NCI-H146 treated with DMSO at 0.1 percent for 48 hours (cell line): ENCODE measurements around the gene EYA4.

ENCODE experiments used
- DNase-seq: peaks from one replicate; lab custom pipeline; 2025; ENCODE audit not compliant: unreplicated experiment; lab: John Stamatoyannopoulos, UW

EYA4 gene

GRCh38 chr6:133435065-133435728, 194.0 kb downstream of the EYA4 start:
- no peak for DNase-seq

GRCh38 chr6:133436652-133437051, 195.5 kb downstream of the EYA4 start:
- DNase-seq = no peak

DNA sequence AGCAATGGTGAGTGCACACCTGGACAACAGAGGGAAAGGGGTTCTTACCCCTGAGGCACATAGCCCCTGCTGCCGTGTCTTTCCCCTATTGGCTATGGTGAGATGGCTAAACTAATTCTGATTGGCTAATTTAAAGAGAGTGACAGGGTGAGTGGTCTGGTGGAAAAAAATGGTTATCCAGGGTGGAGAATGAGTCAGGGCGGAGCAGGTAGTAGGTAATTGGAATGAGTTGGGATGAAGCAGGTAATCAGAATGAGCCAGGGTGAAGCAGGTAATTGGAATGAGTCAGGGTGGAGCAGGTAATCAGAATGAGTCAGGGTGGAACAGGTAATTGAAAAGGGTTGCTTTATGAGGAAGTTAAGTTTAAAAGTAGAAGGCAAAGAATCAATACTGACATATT, 200.3 kb downstream of the EYA4 start:
- no peak for DNase-seq

DNA sequence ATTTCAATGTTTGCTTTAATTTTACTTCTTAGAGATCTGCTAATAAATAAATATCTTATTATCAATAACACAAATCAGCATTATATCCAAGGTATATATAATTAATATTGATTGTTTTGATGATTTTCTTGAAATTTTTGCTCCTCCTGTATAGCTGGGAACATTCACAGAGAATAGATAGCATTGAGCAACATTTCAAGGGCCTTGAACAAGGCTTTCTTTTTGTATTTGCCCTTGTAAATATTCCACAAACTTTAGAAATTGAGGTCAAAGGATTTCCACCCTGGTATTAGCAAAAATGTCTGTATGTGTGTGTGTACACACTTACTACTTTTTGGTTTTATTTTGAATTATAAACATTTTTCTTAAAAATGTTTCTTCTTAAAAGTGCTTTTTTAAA, 205.6 kb downstream of the EYA4 start:
- DNase-seq = no peak

GRCh38 chr6:133447924-133448323, 206.8 kb downstream of the EYA4 start:
- DNase-seq = no peak

GRCh38 chr6:133456439-133456838, 215.3 kb downstream of the EYA4 start:
- no peak for DNase-seq

DNA sequence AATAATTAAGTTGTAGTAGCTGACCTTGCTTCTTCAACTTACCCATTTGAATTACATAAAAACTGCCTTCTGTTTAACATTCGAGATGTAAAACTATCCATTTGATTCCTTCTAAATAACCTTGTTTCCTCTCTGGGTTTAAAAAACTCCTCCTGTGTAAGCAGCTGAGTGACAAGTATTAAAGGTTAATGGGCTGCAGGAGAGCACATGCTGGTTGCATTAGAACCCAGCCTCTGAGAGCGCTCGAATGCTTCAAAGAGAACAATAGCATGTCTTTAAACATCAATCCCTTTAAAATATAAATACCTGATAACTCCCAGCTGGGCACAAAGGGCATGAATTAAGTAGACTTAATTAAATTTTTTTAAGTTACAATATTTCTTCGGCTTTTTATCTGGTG, 215.8 kb downstream of the EYA4 start:
- DNase-seq = no peak

- no peak for DNase-seq
Measured at GRCh38 chr6:133460101-133460500, 218.9 kb downstream of the EYA4 start.

- no peak for DNase-seq
Measured at GRCh38 chr6:133463790-133464189, 222.6 kb downstream of the EYA4 start.

DNA sequence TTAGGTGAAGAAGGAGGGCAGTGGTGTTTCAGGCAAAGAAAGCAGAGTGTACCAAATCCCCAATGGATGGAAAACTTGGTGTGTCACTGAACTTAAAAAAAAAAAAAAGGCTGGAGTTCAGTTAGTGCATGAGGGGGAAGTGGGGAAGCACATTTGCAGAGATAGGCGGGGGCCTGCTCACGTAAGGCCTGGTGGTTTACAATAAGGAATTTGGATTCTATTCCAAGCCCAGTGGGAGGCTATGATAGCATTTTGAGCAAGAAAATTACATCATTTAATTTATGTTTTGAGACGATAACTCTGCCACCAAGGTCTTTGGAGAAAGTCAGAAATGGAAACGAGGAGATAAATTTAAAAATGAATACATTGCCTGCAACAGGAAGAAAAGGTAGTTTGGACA, 225.5 kb downstream of the EYA4 start:
- DNase-seq = no peak

DNA sequence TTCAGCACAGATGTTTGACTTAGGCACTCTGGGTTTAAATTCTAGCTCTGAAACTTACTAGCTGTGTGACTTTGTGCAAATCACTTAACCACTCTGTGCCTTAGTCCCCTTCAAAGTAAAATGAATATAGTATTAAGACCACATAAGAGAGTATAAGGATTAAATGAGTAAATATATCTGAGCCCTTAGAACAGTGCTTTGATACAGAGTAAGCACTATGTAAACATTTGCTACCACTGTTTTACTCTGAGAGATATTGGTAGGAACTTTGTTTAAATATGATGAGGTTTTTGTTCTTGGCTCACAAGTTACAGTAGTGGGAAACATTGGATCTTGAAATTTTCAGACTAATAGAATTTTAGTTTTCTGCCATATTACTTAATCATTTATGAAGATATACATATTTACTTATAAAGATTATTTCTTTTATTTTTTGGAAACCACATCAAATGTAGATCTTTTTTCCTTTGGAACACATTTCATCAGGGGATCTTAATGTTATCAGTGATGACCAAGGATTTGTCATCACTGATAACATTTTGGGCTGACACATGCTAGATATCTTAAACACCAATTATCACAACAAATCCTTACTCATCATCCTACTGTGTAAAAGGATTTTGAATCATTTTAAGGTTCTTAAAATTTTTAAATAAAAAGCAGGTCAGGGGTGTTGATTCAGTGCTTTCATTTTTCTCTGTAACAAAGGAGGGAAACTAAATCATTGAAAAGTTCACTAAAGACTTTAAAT, 226.2 kb downstream of the EYA4 start:
- DNase-seq = no peak

DNA sequence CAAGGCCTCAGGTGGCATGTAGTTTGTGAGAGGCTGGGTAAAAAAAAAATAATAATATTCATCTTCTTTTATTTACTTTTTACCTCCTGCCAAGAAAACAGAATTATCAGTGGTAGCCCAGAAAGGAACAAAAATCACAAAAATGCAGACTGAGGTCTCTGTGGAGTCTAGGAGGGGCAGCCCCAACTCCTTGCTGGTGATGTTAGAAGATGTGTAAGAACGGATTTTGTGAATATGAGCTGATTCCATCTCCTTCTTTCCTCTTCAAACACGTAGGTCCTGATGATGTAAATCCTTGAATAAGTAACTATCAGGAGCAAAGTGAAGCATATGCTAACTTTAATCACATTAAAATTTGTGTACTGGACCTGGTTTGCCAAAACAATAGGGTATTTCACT, 226.8 kb downstream of the EYA4 start:
- DNase-seq = no peak

- no peak for DNase-seq
Measured at GRCh38 chr6:133468591-133468990, 227.4 kb downstream of the EYA4 start.

DNA sequence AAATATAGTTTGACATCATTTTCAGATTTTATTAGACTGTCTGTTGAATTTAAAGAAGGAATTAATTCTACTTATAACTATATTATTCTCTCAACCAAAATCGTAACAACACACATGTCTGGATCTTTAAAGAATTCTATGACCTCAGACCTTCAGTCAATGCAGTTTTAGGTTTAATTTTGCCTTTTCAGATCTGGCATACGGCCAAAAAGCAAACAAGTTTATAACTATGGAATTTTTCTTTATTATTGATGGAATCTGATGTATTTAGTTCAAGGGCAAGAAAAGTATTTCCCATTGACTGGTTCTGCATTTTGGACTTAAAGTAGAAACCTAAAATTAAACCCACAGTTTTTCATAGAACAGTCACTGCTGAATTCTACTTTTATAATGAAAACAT, 233.4 kb downstream of the EYA4 start:
- no peak for DNase-seq

GRCh38 chr6:133478673-133479072, 237.5 kb downstream of the EYA4 start:
- no peak for DNase-seq

GRCh38 chr6:133487174-133487573, 246.0 kb downstream of the EYA4 start:
- DNase-seq = no peak

GRCh38 chr6:133495205-133495903, 254.2 kb downstream of the EYA4 start:
- DNase-seq = no peak

- DNase-seq = no peak
Measured at GRCh38 chr6:133499662-133500061, 258.5 kb downstream of the EYA4 start.

- DNase-seq = no peak
Measured at GRCh38 chr6:133501675-133502270, 260.6 kb downstream of the EYA4 start.

DNA sequence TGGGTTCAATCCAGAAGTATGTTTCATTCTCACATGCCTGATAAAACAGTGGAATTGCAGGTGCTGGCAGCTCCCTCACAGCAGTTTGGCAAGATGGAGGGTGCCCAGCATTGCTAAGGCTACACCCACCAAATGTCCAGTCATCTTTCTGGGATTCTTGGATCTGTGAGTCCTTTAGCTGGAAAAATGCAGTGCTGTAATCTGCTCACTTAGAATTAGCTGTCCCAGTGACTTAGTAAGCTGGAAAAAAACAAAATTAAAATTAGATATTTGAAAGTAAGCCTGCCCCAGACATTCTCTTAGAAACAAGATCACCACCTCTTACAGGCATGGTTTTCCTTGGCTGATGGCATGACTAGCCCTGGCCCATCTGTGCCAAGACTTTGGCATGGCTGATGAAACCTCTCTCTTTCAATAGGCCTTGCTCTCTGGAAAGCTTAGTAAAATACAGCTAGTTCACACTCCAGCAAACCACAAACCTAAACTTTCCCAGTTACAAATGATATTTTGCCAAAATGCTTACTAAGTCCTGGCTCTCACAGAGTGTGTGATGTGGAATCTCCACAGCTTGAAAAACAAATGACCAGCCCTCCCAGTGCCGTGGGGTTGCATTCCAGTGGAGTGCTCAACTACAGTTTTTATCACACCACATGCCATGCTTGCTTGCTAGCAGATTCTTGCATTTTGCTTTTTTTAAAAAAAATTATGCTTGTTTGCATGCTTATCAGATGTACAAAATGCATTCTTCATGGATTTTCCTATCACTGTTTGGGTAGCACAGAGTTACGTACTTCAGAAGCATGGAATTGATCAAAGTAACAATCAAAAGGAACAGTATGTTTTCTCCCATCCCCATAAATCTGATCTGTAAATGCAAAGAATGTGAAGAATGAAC, 261.5 kb downstream of the EYA4 start:
- no peak for DNase-seq

DNA sequence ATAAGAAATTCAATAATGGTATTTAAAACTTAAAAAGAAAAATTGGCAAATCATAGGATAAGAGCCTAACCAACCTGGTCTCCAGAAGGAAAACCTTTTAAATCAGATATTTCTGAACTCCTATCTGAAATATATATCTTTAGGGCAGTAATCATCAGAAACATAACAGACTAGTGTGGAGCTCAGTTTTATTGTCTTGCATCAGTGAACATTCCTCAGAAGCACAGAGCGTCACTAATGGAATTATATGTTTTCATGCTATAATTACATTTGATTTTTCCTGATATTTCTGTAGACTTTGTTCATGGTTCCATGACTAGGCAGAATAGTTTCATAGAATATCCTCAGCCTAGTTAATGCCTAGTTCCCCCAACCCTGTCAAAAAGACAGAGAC, 262.2 kb downstream of the EYA4 start:
- no peak for DNase-seq
